ENCODE measurements around the gene FAM9B. TPM values are rescaled to one million over a fixed set of nuclear protein-coding genes. Genes with fewer than 3 reads are reported as not detected.

The FAM9B gene
- total RNA-seq = not detected

- no peaks in the 10 kb centered on the region for H3K4me1 ChIP-seq
- H3K27ac ChIP-seq = no peak within 1 kb of the TSS
- DNase-seq = no peak
- intact Hi-C loops (cut with DNase I) = no loop called here
- H3K4me3 ChIP-seq = no peak within 1 kb of the TSS
- H3K36me3 ChIP-seq = no peaks in the 10 kb centered on the region
- no peak within 1 kb of the TSS for H3K9ac ChIP-seq (ENCODE audit: low read depth in 2 of 2, low read length in 2 of 2)
- H3K9me3 ChIP-seq = no peaks in the 10 kb centered on the region
- H3K27me3 ChIP-seq = no peaks in the 10 kb centered on the region
- no peak for TF ChIP-seq CTCF (IDR thresholded peaks at IDR 0.05)
These were observed at the start of gene FAM9B for GRCh38 chrX:9033989-9034388. Gene FAM9B, minus strand, starts transcription at chrX:9034127. Its CDS starts 1,141 bp downstream, at chrX:9032986.

GRCh38 chrX:9081271-9081670 is 47.3 kb upstream of the FAM9B start:
- no peak for TF ChIP-seq CTCF (IDR thresholded peaks at IDR 0.05)
- no peak for DNase-seq
- H3K4me1 ChIP-seq = no peaks in the 10 kb centered on the region
- H3K27ac ChIP-seq = no peak overlapping the region
- no peaks in the 10 kb centered on the region for H3K9me3 ChIP-seq
- H3K27me3 ChIP-seq = no peaks in the 10 kb centered on the region
- no peaks in the 10 kb centered on the region for H3K36me3 ChIP-seq
- H3K4me3 ChIP-seq = no peak overlapping the region
- intact Hi-C loops (cut with DNase I) = no loop called here
- H3K9ac ChIP-seq (ENCODE audit: low read depth in 2 of 2, low read length in 2 of 2) = no peak overlapping the region

- TF ChIP-seq CTCF (IDR thresholded peaks at IDR 0.05) = no peak
- Histone ChIP-seq H3K36me3 (no peaks in the 10 kb centered on the region), H3K27me3 (no peaks in the 10 kb centered on the region), H3K4me3 (no peak overlapping the region), H3K4me1 (no peaks in the 10 kb centered on the region), H3K9me3 (no peaks in the 10 kb centered on the region), H3K27ac (no peak overlapping the region), H3K9ac (ENCODE audit: low read depth in 2 of 2, low read length in 2 of 2) (no peak overlapping the region)
- no peak for DNase-seq
- intact Hi-C loops (cut with DNase I) = no loop called here
These were observed 40.4 kb upstream of the FAM9B start for GRCh38 chrX:9074326-9074725.

GRCh38 chrX:9072281-9072680 is 38.4 kb upstream of the FAM9B start:
- no peak overlapping the region for H3K9ac ChIP-seq (ENCODE audit: low read depth in 2 of 2, low read length in 2 of 2)
- no peak for TF ChIP-seq CTCF (IDR thresholded peaks at IDR 0.05)
- H3K4me1 ChIP-seq = no peaks in the 10 kb centered on the region
- no peak overlapping the region for H3K4me3 ChIP-seq
- H3K9me3 ChIP-seq = no peaks in the 10 kb centered on the region
- H3K27me3 ChIP-seq = no peaks in the 10 kb centered on the region
- H3K27ac ChIP-seq = no peak overlapping the region
- H3K36me3 ChIP-seq = no peaks in the 10 kb centered on the region
- DNase-seq = no peak
- intact Hi-C loops (cut with DNase I) = no loop called here

- H3K36me3 ChIP-seq = no peaks in the 10 kb centered on the region
- no peak for DNase-seq
- no peak overlapping the region for H3K27ac ChIP-seq
- H3K4me3 ChIP-seq = no peak overlapping the region
- TF ChIP-seq CTCF (IDR thresholded peaks at IDR 0.05) = no peak
- intact Hi-C loops (cut with DNase I) = no loop called here
- H3K27me3 ChIP-seq = no peaks in the 10 kb centered on the region
- no peaks in the 10 kb centered on the region for H3K4me1 ChIP-seq
- no peak overlapping the region for H3K9ac ChIP-seq (ENCODE audit: low read depth in 2 of 2, low read length in 2 of 2)
- no peaks in the 10 kb centered on the region for H3K9me3 ChIP-seq
These were observed 37.2 kb upstream of the FAM9B start for GRCh38 chrX:9071031-9071650.

Measured in colonic mucosa (tissue), 4 donors.